T47D (cell line): Measurements from ENCODE around the gene LGALS7.
"Not testable (repeated sequence)": the region's sequence is repeated elsewhere in the genome, so short reads cannot be mapped to it uniquely, and the experiment has no call there.

ENCODE experiments used
- DNase-seq, 2 experiments: peaks; one replicate each; pipeline versions ENCODE4 v3.0.0 to v3.0.0-alpha.2; 2011 to 2012; ENCODE audit warnings: low read depth in 1 of 2, low spot score in 1 of 2
- JUND ChIP-seq: IDR thresholded peaks from 2 replicates; pipeline ENCODE4 v1.6.1; 2012; ENCODE audit warnings: low read depth
- in situ Hi-C: cut with HindIII; loops from 2 replicates; pipeline ENCODE4 v1.10.0; 2016; ENCODE audit warnings: low sequenced_read_pairs, low pct_unique_long_range_greater_than_20kb

The LGALS7 gene

GRCh38 chr19:38774181-38774950 lies 1.0 kb upstream of the LGALS7 start:
- no peak for TF ChIP-seq JUND
- in situ Hi-C loops: no loop called here
- DNase-seq: no peak

- DNase-seq, in situ Hi-C loops: not testable (repeated sequence)
Observed at GRCh38 chr19:38771569-38771968, 1.7 kb downstream of the LGALS7 start.

- in situ Hi-C loops, DNase-seq: not testable (repeated sequence)
Observed at GRCh38 chr19:38770949-38771275, 2.4 kb downstream of the LGALS7 start.

- DNase-seq, in situ Hi-C loops: not testable (repeated sequence)
Observed at GRCh38 chr19:38770228-38770948, 2.9 kb downstream of the LGALS7 start.

- TF ChIP-seq JUND: no peak
- DNase-seq: no peak
- in situ Hi-C loops: no loop called here
Observed at GRCh38 chr19:38769635-38770211, 3.6 kb downstream of the LGALS7 start.

DNA sequence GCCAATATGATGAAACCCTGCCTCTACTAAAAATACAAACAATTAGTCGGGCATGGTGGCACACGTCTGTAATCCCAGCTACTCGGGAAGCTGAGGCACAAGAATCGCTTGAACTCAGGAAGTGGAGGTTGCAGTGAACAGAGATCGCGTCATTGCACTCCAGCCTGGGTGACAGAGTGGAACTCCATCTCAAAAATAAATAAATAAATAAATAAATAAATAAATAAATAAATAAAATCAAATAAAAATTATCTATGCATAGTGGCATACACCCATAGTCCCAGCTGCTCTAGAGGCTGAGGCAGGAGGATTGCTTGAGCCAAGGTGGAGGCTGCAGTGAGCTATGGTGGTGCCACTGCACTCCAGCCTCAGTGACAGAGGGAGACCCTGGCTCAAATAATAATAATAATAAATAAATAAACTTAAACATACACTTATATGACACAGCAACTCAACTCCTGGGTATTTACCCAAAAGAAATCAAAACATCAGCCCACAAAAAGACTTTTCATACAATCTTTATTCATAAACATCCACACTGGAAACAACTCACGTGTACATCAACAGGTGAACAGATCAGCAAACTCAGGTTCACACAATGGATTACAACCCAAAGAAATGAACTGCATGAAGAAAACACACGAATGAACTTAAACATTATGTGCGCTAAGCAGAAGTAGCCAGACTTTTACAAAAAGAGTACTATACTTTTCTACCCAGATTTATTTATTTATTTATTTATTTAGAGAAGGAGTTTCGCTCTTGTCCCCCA lies 6.9 kb downstream of the LGALS7 start:
- DNase-seq: no peak
- TF ChIP-seq JUND: no peak
- in situ Hi-C loops: no loop called here

DNA sequence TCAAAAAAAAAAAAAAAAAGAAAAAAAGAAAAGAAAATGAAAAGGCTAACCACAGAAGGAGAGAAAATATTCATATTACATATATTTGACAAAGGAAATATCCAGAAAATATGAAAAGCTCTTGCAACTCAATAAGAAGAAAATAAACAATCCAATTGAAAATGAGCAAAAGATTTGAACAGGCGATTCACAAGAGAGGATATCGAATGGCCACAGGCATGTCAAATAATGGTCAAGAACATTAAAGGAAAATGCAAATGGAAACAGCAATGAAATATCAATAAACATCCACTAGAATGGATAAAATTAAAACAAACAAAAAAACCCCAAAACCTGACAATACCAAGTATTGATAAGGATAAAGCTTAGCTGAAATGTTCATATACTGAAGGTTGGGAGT lies 8.1 kb downstream of the LGALS7 start:
- no peak for DNase-seq
- TF ChIP-seq JUND: no peak
- in situ Hi-C loops: no loop called here

DNA sequence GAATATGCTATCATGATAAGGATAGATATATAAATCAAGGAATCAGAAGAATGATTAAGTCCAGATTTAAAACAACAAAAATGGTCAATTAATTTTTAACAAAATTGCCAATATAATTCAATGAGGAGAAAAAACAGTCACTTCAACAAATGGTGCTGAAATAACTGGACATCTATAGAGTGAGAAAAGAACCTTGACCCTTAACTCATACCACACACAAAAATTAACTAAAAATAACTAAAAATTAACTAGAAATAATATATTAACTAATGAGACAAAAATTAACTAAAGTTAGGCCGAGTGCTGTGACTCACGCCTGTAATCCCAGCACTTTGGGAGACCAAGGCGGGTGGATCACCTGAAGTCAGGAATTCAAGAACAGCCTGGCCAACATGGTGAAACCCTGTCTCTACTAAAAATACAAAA lies 9.5 kb downstream of the LGALS7 start:
- in situ Hi-C loops: no loop called here
- TF ChIP-seq JUND: no peak
- no peak for DNase-seq

DNA sequence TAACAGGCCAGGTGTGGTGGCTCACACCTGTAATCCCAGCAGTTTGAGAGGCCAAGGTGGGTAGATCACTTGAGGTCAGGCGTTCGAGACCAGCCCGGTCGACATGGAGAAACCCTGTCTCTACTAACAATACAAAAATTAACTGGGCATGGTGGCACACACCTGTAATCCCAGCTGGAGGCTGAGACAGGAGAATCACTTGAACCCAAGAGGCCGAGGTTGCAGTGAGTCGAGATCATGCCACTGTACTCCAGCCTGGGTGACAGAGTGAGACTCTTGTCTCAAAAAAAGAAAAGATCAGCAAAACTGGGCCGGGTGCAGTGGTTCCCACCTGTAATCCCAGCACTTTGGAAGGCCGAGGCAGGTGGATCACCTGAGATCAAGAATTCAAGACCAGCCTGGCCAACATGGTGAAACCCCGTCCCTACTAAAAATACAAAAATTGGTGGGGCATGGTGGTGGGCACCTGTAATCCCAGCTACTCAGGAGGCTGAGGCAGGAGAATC lies 11.4 kb downstream of the LGALS7 start:
- DNase-seq, in situ Hi-C loops: not testable (repeated sequence)

DNA sequence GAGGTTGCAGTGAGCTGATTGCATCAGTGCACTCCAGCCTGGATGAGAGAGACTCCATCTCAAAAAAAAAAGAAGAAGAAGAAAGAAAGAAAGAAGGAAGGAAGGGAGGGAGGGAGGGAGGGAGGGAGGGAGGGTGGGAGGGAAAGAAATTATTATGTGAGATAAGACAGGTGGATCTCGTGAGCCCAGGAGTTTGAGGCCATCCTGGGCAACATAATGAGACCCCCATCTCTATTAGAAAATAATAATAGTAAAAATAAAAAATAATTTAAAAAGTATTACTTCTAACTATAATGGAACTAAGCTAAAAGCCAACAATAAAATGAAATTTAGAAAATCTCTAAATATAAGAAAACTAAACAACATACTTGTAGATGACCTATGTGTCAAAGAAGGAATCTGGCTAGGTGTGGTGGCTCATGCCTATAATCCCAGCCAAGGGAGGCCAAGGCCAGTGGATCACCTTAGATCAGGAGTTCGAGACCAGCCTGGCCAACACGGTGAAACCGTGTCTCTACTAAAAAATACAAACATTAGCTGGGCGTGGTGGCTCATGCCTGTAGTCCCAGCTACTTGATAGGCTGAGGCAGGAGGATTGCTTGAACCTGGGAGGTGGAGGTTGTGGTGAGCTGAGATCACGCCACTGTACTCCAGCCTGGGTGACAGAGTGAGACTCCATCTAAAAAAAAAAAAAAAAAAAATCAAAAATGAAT lies 12.4 kb downstream of the LGALS7 start:
- in situ Hi-C loops, DNase-seq: not testable (repeated sequence)

DNA sequence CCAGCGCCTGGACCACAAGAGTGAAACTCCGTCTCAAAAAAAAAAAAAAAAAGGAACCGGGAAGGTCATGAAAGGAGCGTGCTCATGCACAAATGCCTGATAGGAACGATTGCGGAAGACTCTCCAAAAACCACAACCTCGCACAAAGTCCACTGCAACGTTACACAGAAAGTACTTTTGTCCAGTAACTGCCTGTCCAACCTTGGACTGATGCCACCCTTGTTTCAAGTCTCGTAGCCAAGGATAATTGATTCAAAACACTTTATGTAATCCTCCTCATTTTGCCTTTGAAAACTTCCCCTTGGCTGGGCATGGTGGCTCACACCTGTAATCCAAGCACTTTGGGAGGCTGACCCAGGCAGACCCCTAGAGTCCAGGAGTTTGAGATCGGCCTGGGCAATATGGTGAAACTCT lies 13.7 kb downstream of the LGALS7 start:
- in situ Hi-C loops: no loop called here
- no peak for TF ChIP-seq JUND
- no peak for DNase-seq

DNA sequence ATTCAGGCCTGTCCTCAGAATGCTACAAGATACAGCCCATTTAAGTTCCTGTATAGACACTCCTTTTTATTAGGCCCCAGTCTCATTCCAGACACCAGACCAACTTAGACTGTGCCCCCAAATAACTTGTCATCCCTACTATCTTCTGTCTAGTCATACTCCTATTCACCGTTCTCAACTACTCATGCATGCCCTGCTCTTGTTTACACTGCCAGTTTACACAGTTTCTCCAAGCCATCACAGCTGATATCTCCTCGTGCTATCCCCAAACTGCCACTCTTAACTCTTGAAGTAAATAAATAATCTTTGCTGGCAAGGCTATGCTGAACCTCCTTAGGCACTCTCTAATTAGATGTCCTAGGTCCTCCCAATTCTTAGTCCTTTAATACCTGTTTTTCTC lies 19.1 kb downstream of the LGALS7 start:
- DNase-seq, in situ Hi-C loops: not testable (repeated sequence)

- DNase-seq, in situ Hi-C loops: not testable (repeated sequence)
Observed at GRCh38 chr19:38753783-38754182, 19.5 kb downstream of the LGALS7 start.
